Measurements from ENCODE around the gene RAB17. TPM values are rescaled to one million over a fixed set of nuclear protein-coding genes. Genes with fewer than 3 reads are reported as not detected.

RAB17 gene
- total and polyA plus RNA-seq, 2 of the 4 experiments (the other 2 are of a cell fraction) = 0.41 TPM; not detected in 1

- Histone ChIP-seq H3K23ac (ENCODE audit: low read depth, low read length) (no peak overlapping the region), H4K8ac (ENCODE audit: low read depth in 2 of 2, low read length in 2 of 2) (no peak overlapping the region), H3K4me2 (ENCODE audit: low read depth, low read length) (no peak overlapping the region), H3K4ac (ENCODE audit: low read depth, low read length) (no peak overlapping the region), H2AK9ac (replicated peaks; ENCODE audit: low read depth, low read length, poor library complexity) (no peak overlapping the region), H3K9me3 (ENCODE audit: control insufficient read depth, insufficient read depth, low read length) (no peaks in the 10 kb centered on the region), H2BK20ac (ENCODE audit: low read depth, low read length) (no peak overlapping the region), H3K27ac (ENCODE audit: insufficient read depth, low read length) (no peak overlapping the region), H3K4me1 (ENCODE audit: control insufficient read depth, insufficient read depth, low read length) (no peaks in the 10 kb centered on the region), H3K79me1 (ENCODE audit: low read depth in 1 of 2, low read length in 2 of 2) (no peaks in the 10 kb centered on the region), H2BK120ac (ENCODE audit: low read depth, low read length) (no peak overlapping the region), H2BK5ac (ENCODE audit: low read depth, low read length, poor library complexity, severe bottlenecking) (no peak overlapping the region), H3K27me3 (ENCODE audit: control insufficient read depth, insufficient read depth, low read length) (no peaks in the 10 kb centered on the region), H3K9ac (ENCODE audit: low read depth, low read length) (no peak overlapping the region), H4K20me1 (ENCODE audit: insufficient read depth, low read length) (no peaks in the 10 kb centered on the region; the same call in 1 of the 2 replicates), H2AK5ac (ENCODE audit: low read depth, low read length) (no peak overlapping the region), H2BK15ac (ENCODE audit: low read depth, low read length) (no peak overlapping the region), H4K5ac (ENCODE audit: low read depth, low read length) (no peak overlapping the region), H2AFZ (replicated peaks; ENCODE audit: low read length, poor library complexity) (no peak overlapping the region), H3K9me1 (ENCODE audit: insufficient read depth, low read length) (peaks cover 11% of the 10 kb centered on the region), H3K36me3 (ENCODE audit: control insufficient read depth, insufficient read depth, low read length) (no peaks in the 10 kb centered on the region; the same call in 1 of the 2 replicates), H3K18ac (ENCODE audit: low read depth, low read length) (no peak overlapping the region), H3K4me3 (ENCODE audit: insufficient read depth, low read depth, low read length) (no peak overlapping the region), H3K56ac (ENCODE audit: extremely low read depth, insufficient read depth, low read length) (no peak overlapping the region), H3K14ac (replicated peaks; ENCODE audit: low read depth, low read length) (no peak overlapping the region), H4K91ac (ENCODE audit: insufficient read depth, low read depth, low read length) (no peak overlapping the region)
- ATAC-seq (ENCODE audit: low read depth) = no peak
- no peak for TF ChIP-seq CTCF (conservative IDR thresholded peaks at IDR 0.05; ENCODE audit: low read depth, low read length)
- no peak for TF ChIP-seq BHLHE40 (IDR thresholded peaks at IDR 0.05; ENCODE audit: low read depth, low read length)
- TF ChIP-seq FOS (IDR thresholded peaks at IDR 0.05; ENCODE audit: low read depth, low read length) = no peak
- TF ChIP-seq CHD1 (IDR thresholded peaks at IDR 0.05; ENCODE audit: low read depth, low read length) = no peak
- TF ChIP-seq RFX5 (IDR thresholded peaks at IDR 0.05; ENCODE audit: low read depth, low read length) = no peak
- TF ChIP-seq ELK1 (IDR thresholded peaks at IDR 0.05; ENCODE audit: borderline replicate concordance, low read depth, low read length) = no peak
- no peak for TF ChIP-seq SMC3 (IDR thresholded peaks at IDR 0.05; ENCODE audit: low read depth, low read length)
- no peak for TF ChIP-seq MAZ (IDR thresholded peaks at IDR 0.05; ENCODE audit: borderline replicate concordance, low read depth, low read length)
- no peak for TF ChIP-seq POLR2A (IDR thresholded peaks at IDR 0.05; ENCODE audit: low read depth, low read length)
- no peak for TF ChIP-seq MAFK (IDR thresholded peaks at IDR 0.05; ENCODE audit: low read depth, low read length)
- TF ChIP-seq USF2 (IDR thresholded peaks at IDR 0.05; ENCODE audit: low read depth, low read length) = no peak
- TF ChIP-seq RCOR1 (IDR thresholded peaks at IDR 0.05; ENCODE audit: insufficient replicate concordance, low read length) = no peak
- no peak for TF ChIP-seq CEBPB (IDR thresholded peaks at IDR 0.05; ENCODE audit: low read depth, low read length)
- no peak for TF ChIP-seq RAD21 (IDR thresholded peaks at IDR 0.05; ENCODE audit: low read length)
- no peak for TF ChIP-seq NFE2L2 (IDR thresholded peaks at IDR 0.05; ENCODE audit: low read depth, low read length)
- WGBS, 2 experiments (ENCODE audit: extremely low coverage in 2 of 2, insufficient read length in 1 of 2) = no CpG with 5 or more reads among the region's 1 CpG
- in situ Hi-C loops (cut with MboI; ENCODE audit: low sequenced_read_pairs) (no loop called here), intact Hi-C loops (cut with micrococcal nuclease) (no loop called here), dilution Hi-C loops (cut with HindIII; ENCODE audit: low sequenced_read_pairs, unreplicated experiment) (no loop called here)
- DNase-seq = no peak
- CTCF ChIA-PET = interaction anchor here (0.6 to 1.7 kb wide), 2 partner anchors 22 to 37 kb away, joined by 4 to 5 read pairs; no protein-coding TSS in a partner anchor
- POLR2A ChIA-PET (ENCODE audit: unreplicated experiment) = no interaction called here
- BruUV-seq (replicated peaks) = no TSS peak
These were observed 56.2 kb downstream of the RAB17 start for GRCh38 chr2:237534380-237534779.

Measured in IMR-90 (cell line).